CD14-positive monocyte (primary cell): ENCODE measurements around the gene MCMBP. TPM values are rescaled to one million over a fixed set of nuclear protein-coding genes. Genes with fewer than 3 reads are reported as not detected.
"Not testable (repeated sequence)": the region's sequence is repeated elsewhere in the genome, so short reads cannot be mapped to it uniquely, and the experiment has no call there.

Experiments used
- DNase-seq, 3 donors: peaks; one replicate each; pipeline ENCODE4 v3.0.0-alpha.2; 2011 to 2022
- H2AFZ ChIP-seq: 2 replicates; pipeline ENCODE4 v1.6.0; 2012; ENCODE audit warnings: mild to moderate bottlenecking, low read depth, low read length, inconsistent platforms; ENCODE audit not compliant: insufficient read depth, poor library complexity, severe bottlenecking
- H3K27ac ChIP-seq, 2 donors: 1 replicate in 1 of 2; 2 replicates in 1 of 2; pipeline ENCODE4 v1.5.1; 2012 to 2013; ENCODE audit warnings: low read length in 2 of 2, control low read depth in 1 of 2, inconsistent platforms in 1 of 2, low read depth in 1 of 2, mild to moderate bottlenecking in 1 of 2
- H3K27me3 ChIP-seq, 2 donors: one replicate each; pipeline versions ENCODE4 v1.6.0 to v1.6.1; 2011 to 2013; ENCODE audit warnings: low read length in 2 of 2; ENCODE audit not compliant: control insufficient read depth in 2 of 2, insufficient read depth in 2 of 2
- H3K36me3 ChIP-seq, 2 donors: replicated peaks in 1 of 2; 1 replicate in 1 of 2; 2 replicates in 1 of 2; pipeline versions ENCODE4 v1.5.1 to v1.6.1; 2012 to 2013; ENCODE audit warnings: low read length in 2 of 2, control low read depth in 1 of 2, inconsistent platforms in 1 of 2, mild to moderate bottlenecking in 1 of 2; ENCODE audit not compliant: insufficient read depth in 2 of 2, control insufficient read depth in 1 of 2
- H3K4me1 ChIP-seq, 2 donors: 1 replicate in 1 of 2; 2 replicates in 1 of 2; pipeline versions ENCODE4 v1.5.1 to v1.6.1; 2012 to 2013; ENCODE audit warnings: low read length in 2 of 2, control low read depth in 1 of 2, inconsistent platforms in 1 of 2, mild to moderate bottlenecking in 1 of 2, moderate library complexity in 1 of 2; ENCODE audit not compliant: insufficient read depth in 2 of 2, control insufficient read depth in 1 of 2
- H3K4me2 ChIP-seq: replicated peaks from 2 replicates; pipeline ENCODE3; 2012; ENCODE audit warnings: low read length, moderate library complexity, mild to moderate bottlenecking; ENCODE audit not compliant: poor library complexity, severe bottlenecking; ENCODE audit errors: extremely low read depth
- H3K4me3 ChIP-seq, 3 experiments: fragments of 200-600 bp in 1 of 3; sonication (generic) in 1 of 3; replicated peaks in 1 of 3; 1 replicate in 2 of 3; 2 replicates in 1 of 3; pipeline ENCODE4 v1.5.1; 2011 to 2013; ENCODE audit warnings: low read length in 3 of 3, mild to moderate bottlenecking in 3 of 3, control low read depth in 2 of 3, low read depth in 2 of 3, inconsistent platforms in 1 of 3, moderate library complexity in 1 of 3
- H3K79me2 ChIP-seq: 2 replicates; pipeline ENCODE4 v1.6.0; 2012; ENCODE audit warnings: mild to moderate bottlenecking, control low read depth, inconsistent platforms, low read length, moderate library complexity; ENCODE audit not compliant: insufficient read depth
- H3K9ac ChIP-seq: 2 replicates; pipeline ENCODE4 v1.6.0; 2017; ENCODE audit warnings: low read length, mild to moderate bottlenecking; ENCODE audit not compliant: insufficient read depth, poor library complexity, severe bottlenecking
- H3K9me3 ChIP-seq, 2 donors: replicated peaks in 1 of 2; 1 replicate in 1 of 2; 2 replicates in 1 of 2; pipeline versions ENCODE4 v1.5.1 to v1.6.1; 2012 to 2013; ENCODE audit warnings: low read length in 2 of 2, control low read depth in 1 of 2; ENCODE audit not compliant: control insufficient read depth in 1 of 2, insufficient read depth in 1 of 2
- H4K20me1 ChIP-seq: 2 replicates; pipeline ENCODE4 v1.6.0; 2012; ENCODE audit warnings: mild to moderate bottlenecking, low read length, control low read depth, moderate library complexity; ENCODE audit not compliant: insufficient read depth
- H3K27ac Mint-ChIP-seq, 7 donors: one replicate each; pipeline ENCODE4 v1.8.0; 2020; ENCODE audit warnings: mild to moderate bottlenecking in 7 of 7, mixed read lengths in 7 of 7, moderate library complexity in 6 of 7, inconsistent platforms in 2 of 7
- H3K27me3 Mint-ChIP-seq, 3 donors: one replicate each; pipeline ENCODE4 v1.8.0; 2021 to 2022; ENCODE audit warnings: low read depth in 3 of 3, mild to moderate bottlenecking in 3 of 3, mixed read lengths in 3 of 3, moderate library complexity in 3 of 3, inconsistent platforms in 1 of 3
- H3K36me3 Mint-ChIP-seq, 2 donors: one replicate each; pipeline ENCODE4 v1.8.0; 2020; ENCODE audit warnings: mixed read lengths in 2 of 2, inconsistent platforms in 1 of 2, mild to moderate bottlenecking in 1 of 2
- H3K4me1 Mint-ChIP-seq: one replicate; pipeline ENCODE4 v1.8.0; 2020; ENCODE audit warnings: mild to moderate bottlenecking, mixed read lengths
- H3K4me3 Mint-ChIP-seq, 2 donors: one replicate each; pipeline ENCODE4 v1.8.0; 2020; ENCODE audit warnings: mild to moderate bottlenecking in 2 of 2, mixed read lengths in 2 of 2, moderate library complexity in 1 of 2
- H3K9me3 Mint-ChIP-seq, 7 donors: one replicate each; pipeline ENCODE4 v1.8.0; 2020 to 2022; ENCODE audit warnings: mixed read lengths in 7 of 7, mild to moderate bottlenecking in 6 of 7, moderate library complexity in 6 of 7, inconsistent platforms in 2 of 7
- WGBS: methylation state at CpG from one replicate; pipeline ENCODE4 v1.1.5; 2013; ENCODE audit warnings: missing lambda C conversion rate; ENCODE audit not compliant: insufficient coverage; 5-methylcytosine and 5-hydroxymethylcytosine counted together
- intact Hi-C, 2 donors: fragments of 100-400 bp; cut with micrococcal nuclease; formaldehyde crosslinking; loops; one replicate each; pipeline versions ENCODE4 v1.15.0 to v1.15.1; 2023
- polyA plus RNA-seq, 3 donors: library from polyadenylated mRNA; depleted of rRNA in 1 of 3; unstranded in 2 of 3; stranded (reverse) in 1 of 3; fragments of 300-500 nt in 2 of 3; fragments of >200 nt in 1 of 3; fragmentation: Illumina TruSeq in 2 of 3; gene quantifications; 1 replicate in 2 of 3; 2 replicates in 1 of 3; pipeline ENCODE4 v1.2.3, GENCODE V29; 2012 to 2021
- TF ChIP-seq, protein P1 (sequence below): fragments of 200-600 bp; IDR thresholded peaks from one replicate; pipeline ENCODE4 v1.8.0; 2022; ENCODE audit warnings: antibody characterized with exemption, mild to moderate bottlenecking

Gene MCMBP
- polyA plus RNA-seq, 3 donors: 40.3 to 96.7 (median 75.3) TPM

- H4K20me1 ChIP-seq: peaks cover 30% of the 10 kb centered on the region
- H3K27ac ChIP-seq: peak within 1 kb of the TSS; percentile 76 to 94
- peaks cover 8 to 21% of the 10 kb centered on the region in 2 donors for H3K36me3 Mint-ChIP-seq
- peak within 1 kb of the TSS; percentile 91 to 97 (median 93) for H3K27ac Mint-ChIP-seq
- peaks cover 2 to 6% (median 4%) of the 10 kb centered on the region in 7 donors for H3K9me3 Mint-ChIP-seq
- H3K4me1 Mint-ChIP-seq: peaks cover 53% of the 10 kb centered on the region
- H3K4me1 ChIP-seq: peaks cover 38 to 57% of the 10 kb centered on the region in 2 donors
- DNase-seq: peak; percentile 95 to 97 (median 96)
- peaks cover 0 to 1% (median 0%) of the 10 kb centered on the region in 3 donors for H3K27me3 Mint-ChIP-seq
- peak within 1 kb of the TSS; percentile 87 for H3K4me2 ChIP-seq
- peak within 1 kb of the TSS; percentile 96 for H2AFZ ChIP-seq
- H3K9ac ChIP-seq: peak within 1 kb of the TSS; percentile 87
- TF ChIP-seq, protein P1, sequence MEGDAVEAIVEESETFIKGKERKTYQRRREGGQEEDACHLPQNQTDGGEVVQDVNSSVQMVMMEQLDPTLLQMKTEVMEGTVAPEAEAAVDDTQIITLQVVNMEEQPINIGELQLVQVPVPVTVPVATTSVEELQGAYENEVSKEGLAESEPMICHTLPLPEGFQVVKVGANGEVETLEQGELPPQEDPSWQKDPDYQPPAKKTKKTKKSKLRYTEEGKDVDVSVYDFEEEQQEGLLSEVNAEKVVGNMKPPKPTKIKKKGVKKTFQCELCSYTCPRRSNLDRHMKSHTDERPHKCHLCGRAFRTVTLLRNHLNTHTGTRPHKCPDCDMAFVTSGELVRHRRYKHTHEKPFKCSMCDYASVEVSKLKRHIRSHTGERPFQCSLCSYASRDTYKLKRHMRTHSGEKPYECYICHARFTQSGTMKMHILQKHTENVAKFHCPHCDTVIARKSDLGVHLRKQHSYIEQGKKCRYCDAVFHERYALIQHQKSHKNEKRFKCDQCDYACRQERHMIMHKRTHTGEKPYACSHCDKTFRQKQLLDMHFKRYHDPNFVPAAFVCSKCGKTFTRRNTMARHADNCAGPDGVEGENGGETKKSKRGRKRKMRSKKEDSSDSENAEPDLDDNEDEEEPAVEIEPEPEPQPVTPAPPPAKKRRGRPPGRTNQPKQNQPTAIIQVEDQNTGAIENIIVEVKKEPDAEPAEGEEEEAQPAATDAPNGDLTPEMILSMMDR: no peak
- WGBS: 0% methylated on average over 45 of the region's 61 CpGs
- H3K9me3 ChIP-seq: peaks cover 0 to 4% of the 10 kb centered on the region in 2 donors
- no peaks in the 10 kb centered on the region for H3K27me3 ChIP-seq
- peaks cover 56% of the 10 kb centered on the region for H3K79me2 ChIP-seq
- H3K4me3 Mint-ChIP-seq: peak within 1 kb of the TSS; percentile 92 to 99
- peak within 1 kb of the TSS; percentile 85 to 97 (median 87) for H3K4me3 ChIP-seq
- peaks cover 0 to 9% of the 10 kb centered on the region in 2 donors for H3K36me3 ChIP-seq
- intact Hi-C loops: loop anchor here (2.0 to 10.0 kb wide), 3 partner anchors 20 to 298 kb away; partner anchors contain the start of genes TIAL1 (in 2 of the 2) and MCMBP (in 1 of the 2)
Measured at GRCh38 chr10:119892188-119893065, 19.8 kb upstream of the MCMBP start, which contains the start of gene SEC23IP. Gene SEC23IP, plus strand, starts transcription at chr10:119892730. Its CDS starts 53 bp downstream, at chr10:119892783.

GRCh38 chr10:119891849-119892187, 19.2 kb upstream of the MCMBP start:
- H3K4me3 Mint-ChIP-seq: peak overlapping the region; percentile 92 to 99
- WGBS: 65% methylated on average over 9 of the region's 14 CpGs
- DNase-seq, H3K36me3 ChIP-seq, H3K27me3 ChIP-seq, H3K27me3 Mint-ChIP-seq, H3K9me3 Mint-ChIP-seq, H3K9me3 ChIP-seq: not testable (repeated sequence)
- intact Hi-C loops: loop anchor here (2.0 to 10.0 kb wide), 3 partner anchors 19 to 297 kb away; partner anchors contain the start of genes TIAL1 (in 2 of the 2) and MCMBP (in 1 of the 2)
- Histone ChIP-seq H2AFZ (peak overlapping the region; percentile 96), H3K4me3 (peak overlapping the region; percentile 85 to 97 (median 87)), H3K4me2 (peak overlapping the region; percentile 87), H3K9ac (peak overlapping the region; percentile 87), H3K79me2 (peaks cover 50% of the 10 kb centered on the region), H4K20me1 (peaks cover 24% of the 10 kb centered on the region), H3K27ac (peak overlapping the region in 1 of 2 donors; percentile 94), H3K4me1 (peaks cover 38 to 57% of the 10 kb centered on the region in 2 donors)
- H3K4me1 Mint-ChIP-seq: peaks cover 51% of the 10 kb centered on the region
- H3K36me3 Mint-ChIP-seq: peaks cover 8 to 17% of the 10 kb centered on the region in 2 donors
- H3K27ac Mint-ChIP-seq: peak overlapping the region in 5 of 7 donors; percentile 30 to 97 (median 91)

GRCh38 chr10:119890307-119890706, 17.7 kb upstream of the MCMBP start:
- H3K9me3 ChIP-seq, H3K36me3 ChIP-seq, H3K27ac ChIP-seq, H3K9ac ChIP-seq, H3K4me2 ChIP-seq, H3K27me3 Mint-ChIP-seq, H3K4me3 ChIP-seq, H3K4me3 Mint-ChIP-seq, H3K27me3 ChIP-seq, H2AFZ ChIP-seq, DNase-seq, H3K27ac Mint-ChIP-seq, H3K9me3 Mint-ChIP-seq: not testable (repeated sequence)
- Mint-ChIP-seq H3K4me1 (peaks cover 37% of the 10 kb centered on the region), H3K36me3 (peaks cover 5 to 13% of the 10 kb centered on the region in 2 donors)
- Histone ChIP-seq H3K79me2 (peaks cover 35% of the 10 kb centered on the region), H3K4me1 (peaks cover 27 to 42% of the 10 kb centered on the region in 2 donors), H4K20me1 (peaks cover 15% of the 10 kb centered on the region)
- 100% methylated on average over 3 of the region's 4 CpGs for WGBS
- intact Hi-C loops: loop anchor here (5.0 to 10.0 kb wide), 2 partner anchors 293 to 296 kb away; partner anchors contain the start of gene TIAL1 (in 2 of the 2)
